Measurements from ENCODE around the gene KREMEN1. TPM values are rescaled to one million over a fixed set of nuclear protein-coding genes. Genes with fewer than 3 reads are reported as not detected.

The KREMEN1 gene
- total and polyA plus RNA-seq, 2 of the 4 experiments (the other 2 are of a cell fraction), result 2.9 to 4.6 TPM

DNA sequence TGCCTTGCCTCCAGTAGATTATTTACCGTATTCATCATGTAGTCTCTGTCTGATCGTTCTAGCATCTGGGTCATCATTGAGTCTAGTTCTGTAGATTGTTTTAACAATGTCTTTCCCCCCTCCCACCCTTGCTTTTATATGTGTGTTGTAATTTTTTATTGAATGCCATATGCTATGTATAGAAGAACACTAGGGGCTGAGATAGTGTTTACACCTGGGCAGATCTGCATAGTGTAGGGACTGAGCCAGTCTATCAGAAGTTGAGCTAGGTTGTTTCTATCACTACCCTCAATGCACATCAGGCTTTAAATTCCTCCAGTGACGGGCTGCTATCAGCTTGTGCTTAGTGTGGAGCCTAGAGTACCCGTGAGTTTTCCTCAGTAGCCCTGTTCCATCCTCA is 61.6 kb downstream of the KREMEN1 start:
- WGBS, 2 experiments (ENCODE audit: extremely low coverage in 2 of 2, insufficient read length in 1 of 2), result no CpG with 5 or more reads among the region's 4 CpGs
- Histone ChIP-seq H3K4me3 (ENCODE audit: insufficient read depth, low read depth, low read length) (no peak overlapping the region), H3K23ac (ENCODE audit: low read depth, low read length) (no peak overlapping the region; the same call in 1 of the 2 replicates), H2BK120ac (ENCODE audit: low read depth, low read length) (no peak overlapping the region), H4K5ac (ENCODE audit: low read depth, low read length) (no peak overlapping the region), H3K18ac (ENCODE audit: low read depth, low read length) (no peak overlapping the region), H3K36me3 (ENCODE audit: control insufficient read depth, insufficient read depth, low read length) (peaks cover 6% of the 10 kb centered on the region; the same call in 1 of the 2 replicates), H3K4me2 (ENCODE audit: low read depth, low read length) (no peak overlapping the region), H3K4me1 (ENCODE audit: control insufficient read depth, insufficient read depth, low read length) (peaks cover under 1% of the 10 kb centered on the region; the same call in 1 of the 2 replicates), H3K9ac (ENCODE audit: low read depth, low read length) (no peak overlapping the region), H4K91ac (ENCODE audit: insufficient read depth, low read depth, low read length) (no peak overlapping the region), H3K14ac (replicated peaks; ENCODE audit: low read depth, low read length) (no peak overlapping the region), H2AFZ (replicated peaks; ENCODE audit: low read length, poor library complexity) (no peak overlapping the region), H3K9me3 (ENCODE audit: control insufficient read depth, insufficient read depth, low read length) (no peaks in the 10 kb centered on the region), H3K9me1 (ENCODE audit: insufficient read depth, low read length) (peaks cover 2% of the 10 kb centered on the region), H3K27me3 (ENCODE audit: control insufficient read depth, insufficient read depth, low read length) (no peaks in the 10 kb centered on the region), H3K27ac (ENCODE audit: insufficient read depth, low read length) (no peak overlapping the region), H3K56ac (ENCODE audit: extremely low read depth, insufficient read depth, low read length) (no peak overlapping the region), H4K20me1 (ENCODE audit: insufficient read depth, low read length) (no peaks in the 10 kb centered on the region), H2AK9ac (replicated peaks; ENCODE audit: low read depth, low read length, poor library complexity) (no peak overlapping the region), H3K4ac (ENCODE audit: low read depth, low read length) (no peak overlapping the region), H2BK20ac (ENCODE audit: low read depth, low read length) (no peak overlapping the region), H2AK5ac (ENCODE audit: low read depth, low read length) (no peak overlapping the region), H2BK5ac (ENCODE audit: low read depth, low read length, poor library complexity, severe bottlenecking) (no peak overlapping the region), H4K8ac (ENCODE audit: low read depth in 2 of 2, low read length in 2 of 2) (no peak overlapping the region), H2BK15ac (ENCODE audit: low read depth, low read length) (no peak overlapping the region), H3K79me1 (ENCODE audit: low read depth in 1 of 2, low read length in 2 of 2) (no peaks in the 10 kb centered on the region)
- ChIA-PET CTCF (no interaction called here), POLR2A (ENCODE audit: unreplicated experiment) (no interaction called here)
- DNase-seq (no peak), ATAC-seq (ENCODE audit: low read depth) (no peak)
- intact Hi-C loops (cut with micrococcal nuclease) (no loop called here), dilution Hi-C loops (cut with HindIII; ENCODE audit: low sequenced_read_pairs, unreplicated experiment) (no loop called here), in situ Hi-C loops (cut with MboI; ENCODE audit: low sequenced_read_pairs) (no loop called here)
- TF ChIP-seq RCOR1 (IDR thresholded peaks at IDR 0.05; ENCODE audit: insufficient replicate concordance, low read length), result no peak
- TF ChIP-seq CTCF (conservative IDR thresholded peaks at IDR 0.05; ENCODE audit: low read depth, low read length), result no peak
- TF ChIP-seq FOS (IDR thresholded peaks at IDR 0.05; ENCODE audit: low read depth, low read length), result no peak
- TF ChIP-seq CHD1 (IDR thresholded peaks at IDR 0.05; ENCODE audit: low read depth, low read length), result no peak
- TF ChIP-seq MXI1 (IDR thresholded peaks at IDR 0.05; ENCODE audit: borderline replicate concordance, low read depth, low read length), result no peak
- TF ChIP-seq BHLHE40 (IDR thresholded peaks at IDR 0.05; ENCODE audit: low read depth, low read length), result no peak
- no TSS peak for BruUV-seq (replicated peaks)
